Femur (tissue), 1 donor: ENCODE data around the gene CTNNA2.

Source experiments
- DNase-seq: peaks from one replicate; pipeline ENCODE4 v3.0.0-alpha.2; 2017

Gene CTNNA2

GRCh38 chr2:80363330-80363729 is 850.5 kb downstream of the CTNNA2 start:
- DNase-seq, result no peak

GRCh38 chr2:80363791-80364349 is 851.0 kb downstream of the CTNNA2 start:
- no peak for DNase-seq

GRCh38 chr2:80364524-80365212 is 851.8 kb downstream of the CTNNA2 start:
- no peak for DNase-seq

- DNase-seq, result no peak
These were observed 852.9 kb downstream of the CTNNA2 start for GRCh38 chr2:80365762-80366161.

DNA sequence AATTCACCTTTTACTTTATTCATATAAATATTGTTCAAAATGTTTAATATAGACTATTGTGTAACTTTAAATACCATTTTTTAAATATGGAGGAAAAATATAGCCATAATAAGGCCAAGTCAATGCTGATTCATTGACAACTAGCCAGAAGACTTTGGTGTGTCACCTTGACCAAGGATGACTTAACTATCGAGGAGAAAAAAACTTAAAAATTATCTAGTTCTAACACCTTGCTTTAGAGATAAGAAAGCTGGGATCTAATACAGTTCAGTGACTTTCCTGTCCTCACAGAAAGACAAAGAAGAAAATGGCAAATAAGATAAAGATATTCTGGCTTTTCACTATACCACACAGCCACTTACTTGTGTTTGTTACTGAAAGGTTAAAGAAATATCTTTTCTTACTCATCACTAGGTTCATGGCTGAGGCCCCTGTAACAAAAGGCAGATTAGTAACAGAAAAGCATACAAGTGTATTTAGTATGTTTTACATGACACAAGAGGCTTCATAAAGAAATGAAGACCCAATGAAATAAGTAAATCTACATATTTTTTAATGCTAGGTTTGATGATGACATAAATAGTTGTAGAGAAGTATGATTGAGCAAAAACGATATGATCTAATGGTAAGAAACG is 857.6 kb downstream of the CTNNA2 start:
- no peak for DNase-seq

GRCh38 chr2:80374105-80374504 is 861.3 kb downstream of the CTNNA2 start:
- DNase-seq, result no peak

DNA sequence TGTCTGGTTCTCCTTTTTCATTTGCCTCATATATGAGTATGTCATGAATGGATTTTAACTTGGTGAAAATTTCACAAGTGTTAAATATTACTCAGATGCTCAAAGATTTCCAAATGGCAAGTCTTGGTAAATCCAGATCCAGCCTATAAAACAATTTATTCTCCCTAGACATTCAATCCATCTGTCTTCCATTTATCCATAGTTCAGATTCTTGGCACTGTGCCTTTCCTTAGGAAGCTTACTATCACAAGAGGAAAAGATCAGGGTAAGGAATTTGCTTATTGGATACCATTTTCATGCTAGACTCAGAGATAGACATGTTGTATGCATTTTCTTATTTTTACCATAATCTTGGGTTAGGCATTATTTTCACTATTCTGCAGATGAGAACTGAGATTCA is 864.2 kb downstream of the CTNNA2 start:
- DNase-seq, result no peak

GRCh38 chr2:80380736-80381135 is 867.9 kb downstream of the CTNNA2 start:
- no peak for DNase-seq

DNA sequence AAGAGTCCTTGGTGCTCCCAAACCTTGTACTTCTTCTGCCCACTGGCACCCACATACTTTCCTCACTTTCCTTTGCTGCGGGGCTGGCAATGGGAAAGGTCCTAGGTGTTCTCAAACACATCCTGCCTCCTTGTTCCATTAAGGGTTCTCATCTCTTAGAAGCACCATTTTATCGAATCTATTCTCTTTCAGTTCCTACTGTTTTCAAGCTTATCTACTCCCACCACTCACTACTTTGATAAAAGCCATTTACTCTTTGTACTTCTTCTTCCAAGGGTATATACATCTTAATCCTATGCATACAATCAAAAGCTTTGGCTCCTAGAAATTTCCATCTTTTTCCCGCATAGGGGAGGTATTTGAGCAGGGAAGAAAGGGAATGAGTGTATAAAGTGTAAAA is 868.8 kb downstream of the CTNNA2 start:
- DNase-seq, result no peak

DNA sequence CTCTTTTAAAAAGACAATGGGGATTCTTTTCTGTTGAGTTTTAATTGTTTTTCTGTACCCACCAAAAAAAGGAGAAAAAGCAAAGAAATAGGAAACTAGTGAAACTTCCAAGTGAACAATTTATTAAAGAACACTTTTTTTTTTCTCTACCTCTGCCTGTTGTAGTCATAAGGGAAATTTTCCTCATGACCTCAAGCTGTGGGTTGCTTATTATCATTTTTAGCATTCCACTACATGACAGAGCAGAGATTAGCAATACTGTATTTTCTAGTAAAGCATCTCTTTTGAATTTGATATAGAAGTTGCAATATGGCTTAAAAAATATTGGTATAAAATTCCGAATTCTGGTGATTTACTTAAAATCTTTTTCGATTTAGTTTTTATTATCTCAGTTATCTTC is 879.6 kb downstream of the CTNNA2 start:
- DNase-seq, result no peak

- DNase-seq, result no peak
These were observed 881.1 kb downstream of the CTNNA2 start for GRCh38 chr2:80393991-80394390.

GRCh38 chr2:80395251-80395650 is 882.4 kb downstream of the CTNNA2 start:
- no peak for DNase-seq

DNA sequence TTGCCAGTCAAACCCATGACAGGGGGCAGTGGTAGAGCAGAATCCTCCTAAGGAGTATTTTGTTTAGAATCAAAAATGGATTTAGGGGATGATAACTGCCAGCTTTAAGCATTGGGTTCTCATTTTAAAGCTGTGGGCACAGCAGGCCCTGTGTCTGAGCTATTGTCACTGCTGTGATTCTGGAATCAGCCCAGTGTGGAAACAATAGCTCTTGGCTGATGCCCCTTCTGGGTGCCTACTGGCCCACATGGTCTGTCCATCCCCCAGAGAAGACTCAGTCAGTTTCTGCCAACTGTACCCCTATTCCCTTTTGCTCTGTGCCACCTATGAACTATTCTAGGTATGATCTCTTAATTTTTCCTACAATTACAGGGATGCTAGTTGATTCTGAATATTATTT is 883.4 kb downstream of the CTNNA2 start:
- no peak for DNase-seq

DNA sequence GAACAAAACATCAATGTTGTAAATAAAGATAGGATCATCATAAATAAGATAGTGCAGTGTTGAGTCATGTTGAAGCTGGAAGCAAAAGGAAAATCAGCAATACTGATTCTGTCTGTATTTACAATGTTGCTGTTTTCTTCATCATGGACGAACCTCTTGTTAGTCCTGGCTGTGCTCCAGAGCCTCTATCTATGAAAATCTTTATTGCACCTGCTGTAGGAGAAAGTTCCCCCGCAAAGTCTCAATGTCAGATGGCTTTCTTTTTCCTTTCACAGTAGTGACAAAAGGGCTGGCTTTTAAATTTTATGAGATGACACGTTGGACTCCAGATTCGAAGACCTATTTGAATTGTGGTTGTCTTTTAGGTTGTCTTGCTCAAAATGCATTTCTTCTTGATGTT is 890.2 kb downstream of the CTNNA2 start:
- DNase-seq, result no peak

DNA sequence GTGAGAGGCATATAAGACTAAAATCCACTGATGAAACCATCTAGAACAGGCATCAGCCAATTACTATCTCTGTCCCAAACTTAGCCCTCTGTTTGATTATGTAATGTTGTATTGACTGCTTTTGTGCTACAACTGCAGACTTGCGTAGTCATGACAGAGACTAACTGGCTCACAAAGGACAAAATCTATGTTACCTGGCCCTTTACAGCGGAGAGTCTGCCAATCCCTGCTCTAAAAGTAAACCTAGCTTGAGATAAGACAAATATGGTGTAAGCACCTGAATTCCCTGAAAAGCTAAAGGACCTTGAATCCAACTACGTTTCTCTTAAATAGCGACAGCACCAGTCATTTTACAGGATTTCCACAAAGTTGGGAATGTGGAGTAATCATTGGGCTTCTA is 894.5 kb downstream of the CTNNA2 start:
- DNase-seq, result no peak

GRCh38 chr2:80410346-80410745 is 897.5 kb downstream of the CTNNA2 start:
- DNase-seq, result no peak

DNA sequence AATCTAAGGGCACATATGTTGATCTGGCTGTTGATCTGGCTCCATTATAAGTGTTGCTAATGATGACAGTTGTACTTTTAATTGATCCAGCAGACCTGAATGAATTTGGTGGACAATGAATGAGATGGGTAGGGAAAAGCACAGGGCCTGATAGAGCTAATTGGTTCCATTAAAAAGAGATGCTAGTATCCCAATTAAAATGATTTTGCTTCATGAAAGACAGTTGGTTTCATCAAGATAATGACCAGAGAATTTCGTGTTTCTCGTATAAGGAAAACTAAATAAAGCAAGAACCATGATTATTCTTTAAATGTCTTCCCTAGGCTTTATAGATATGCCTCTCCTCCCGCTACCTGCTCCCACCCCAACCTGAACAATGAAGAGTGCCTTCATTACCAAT is 900.3 kb downstream of the CTNNA2 start:
- no peak for DNase-seq

GRCh38 chr2:80417737-80418136 is 904.9 kb downstream of the CTNNA2 start:
- no peak for DNase-seq

DNA sequence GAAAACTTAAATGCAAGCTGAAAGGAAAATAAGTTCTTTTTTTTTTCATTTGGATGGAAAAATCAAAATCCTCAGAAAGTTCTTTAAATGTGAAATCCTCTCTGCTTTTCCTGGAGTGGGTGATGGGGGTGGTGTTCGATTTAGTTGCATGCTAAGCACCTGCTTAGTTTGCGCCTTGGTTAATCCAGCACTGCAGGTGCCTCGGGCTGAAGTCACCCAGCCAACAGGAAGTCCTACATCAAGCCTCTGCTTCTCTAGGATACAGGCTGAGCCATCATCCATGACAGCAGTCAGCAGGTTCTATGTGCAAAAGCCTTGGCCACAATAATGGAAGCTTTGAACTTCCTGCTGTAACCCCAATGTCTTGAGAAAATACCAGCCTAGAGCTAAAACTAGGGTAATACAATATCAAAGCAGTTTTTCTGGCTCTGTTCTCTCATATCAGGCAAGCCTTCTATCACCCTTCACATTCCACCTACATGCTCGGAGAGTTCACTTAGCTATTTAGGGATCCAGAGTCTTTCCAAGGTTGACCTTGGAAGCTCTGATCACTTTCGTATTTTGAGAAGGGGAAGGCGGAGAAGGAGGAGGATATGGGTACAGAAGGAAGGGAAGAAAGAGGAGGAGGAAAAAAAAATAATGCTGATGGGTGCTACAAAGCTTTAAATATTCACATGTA is 907.8 kb downstream of the CTNNA2 start:
- DNase-seq, result no peak

DNA sequence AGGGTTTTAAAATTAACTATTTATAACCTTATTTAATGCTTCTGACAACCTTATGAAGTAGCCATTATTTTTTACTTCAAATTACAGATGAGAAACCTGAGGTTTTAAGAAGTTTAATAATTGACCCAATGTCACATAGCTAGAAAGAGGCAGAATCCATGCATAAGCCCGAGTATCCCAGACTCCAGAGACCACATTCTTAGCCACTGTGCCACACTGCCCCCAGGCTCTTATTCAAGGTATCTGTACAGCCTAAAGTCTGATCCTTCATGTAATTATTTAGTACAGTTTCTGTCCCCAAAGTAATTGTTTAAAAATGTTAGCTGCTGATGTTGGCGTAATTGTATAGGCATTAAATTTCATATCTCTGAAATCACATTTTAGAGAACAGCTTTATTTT is 916.4 kb downstream of the CTNNA2 start:
- no peak for DNase-seq

DNA sequence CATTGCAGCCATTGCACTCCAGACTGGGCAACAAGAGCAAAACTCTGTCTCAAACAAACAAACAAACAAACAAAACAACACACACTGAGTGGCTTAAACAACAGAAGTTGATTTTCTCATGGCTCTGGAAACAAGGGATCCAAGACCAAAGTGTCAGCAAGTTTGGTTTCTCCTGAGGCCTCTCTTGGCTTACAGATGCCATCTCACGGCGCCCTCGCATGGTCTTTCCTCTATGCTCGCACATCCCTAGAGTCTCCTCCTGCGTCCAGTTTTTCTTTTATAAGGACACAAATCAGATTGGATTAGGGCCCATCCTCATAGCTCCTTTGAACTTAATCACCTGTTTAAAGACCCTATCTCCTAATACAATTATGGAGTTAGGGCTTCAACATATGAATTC is 925.1 kb downstream of the CTNNA2 start:
- DNase-seq, result no peak

- DNase-seq, result no peak
These were observed 925.8 kb downstream of the CTNNA2 start for GRCh38 chr2:80438686-80439085.

DNA sequence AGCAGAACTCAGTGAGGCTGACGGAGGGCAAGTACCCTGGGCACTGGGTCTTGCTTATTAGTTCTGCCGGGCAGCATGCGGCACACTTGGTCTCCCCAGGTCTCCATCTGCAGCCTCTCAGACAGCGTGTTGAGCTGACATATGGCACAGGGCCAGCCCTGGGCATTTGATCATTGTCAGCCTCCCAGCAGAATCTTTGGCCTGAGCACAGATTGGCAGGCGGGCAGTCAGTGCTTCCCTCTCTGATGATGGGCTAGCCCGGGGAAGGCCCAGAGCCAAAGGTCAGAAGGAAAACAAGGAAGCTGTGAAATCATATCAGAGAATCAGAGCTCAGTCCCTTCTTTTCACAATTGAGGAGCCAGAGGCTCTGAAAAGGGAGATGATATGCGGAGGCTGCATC is 941.8 kb downstream of the CTNNA2 start:
- peak; percentile 21 for DNase-seq

DNA sequence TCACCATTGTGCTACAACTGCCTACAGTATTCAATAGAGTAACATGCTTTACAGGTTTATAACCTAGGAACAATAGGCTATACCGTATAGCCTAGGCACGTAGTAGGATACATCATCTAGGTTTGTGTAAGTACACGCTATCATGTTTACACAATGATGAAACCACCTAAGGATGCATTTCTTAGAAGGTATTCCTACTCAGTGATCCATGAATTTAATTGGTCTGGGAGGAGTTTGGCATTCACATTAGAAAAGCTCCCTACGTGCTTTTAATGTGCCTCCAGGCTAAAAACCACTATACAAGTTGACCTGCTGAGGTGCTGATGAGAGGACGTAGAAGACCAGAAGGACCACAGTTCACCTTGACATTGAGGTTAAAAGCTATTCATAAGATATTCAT is 946.2 kb downstream of the CTNNA2 start:
- no peak for DNase-seq
